Measurements from ENCODE around the gene OR8G1. TPM values are rescaled to one million over a fixed set of nuclear protein-coding genes. Genes with fewer than 3 reads are reported as not detected.
"Not testable (repeated sequence)": the region's sequence is repeated elsewhere in the genome, so short reads cannot be mapped to it uniquely, and the experiment has no call there.

OR8G1 gene
- total RNA-seq, 2 experiments from 2014 or later, result not detected

DNA sequence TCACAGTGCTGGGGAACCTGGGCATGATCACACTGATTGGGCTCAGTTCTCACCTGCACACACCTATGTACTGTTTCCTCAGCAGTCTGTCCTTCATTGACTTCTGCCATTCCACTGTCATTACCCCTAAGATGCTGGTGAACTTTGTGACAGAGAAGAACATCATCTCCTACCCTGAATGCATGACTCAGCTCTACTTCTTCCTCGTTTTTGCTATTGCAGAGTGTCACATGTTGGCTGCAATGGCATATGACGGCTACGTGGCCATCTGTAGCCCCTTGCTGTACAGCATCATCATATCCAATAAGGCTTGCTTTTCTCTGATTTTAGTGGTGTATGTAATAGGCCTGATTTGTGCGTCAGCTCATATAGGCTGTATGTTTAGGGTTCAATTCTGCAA lies 24.1 kb downstream of the OR8G1 start:
- H3K36me3 Mint-ChIP-seq; POLR2A ChIA-PET; H3K9me3 Mint-ChIP-seq; H3K4me3 Mint-ChIP-seq; H3K27ac Mint-ChIP-seq; DNase-seq; H3K4me1 Mint-ChIP-seq (ENCODE audit: low read depth); CTCF ChIA-PET; intact Hi-C loops (cut with micrococcal nuclease); H3K27me3 Mint-ChIP-seq: not testable (repeated sequence)

DNA sequence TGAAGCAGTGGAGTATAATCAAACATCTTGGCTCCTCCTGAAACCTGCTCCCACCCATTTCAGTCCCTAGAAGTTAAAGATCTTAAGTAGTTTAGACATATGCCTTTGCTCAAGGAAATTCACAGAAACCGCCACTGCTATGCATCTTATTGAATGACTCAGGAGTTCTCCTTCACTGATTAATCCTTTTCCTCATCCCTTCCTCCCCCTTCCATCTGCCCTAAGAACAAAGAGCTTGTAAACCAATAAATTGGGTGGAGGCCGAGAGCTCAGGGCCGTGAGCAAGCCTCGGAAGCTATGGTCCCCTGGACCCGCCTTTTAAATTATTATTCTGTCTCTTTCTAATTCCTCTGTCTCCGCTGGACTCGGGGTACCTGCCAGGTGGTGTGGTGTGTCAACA lies 30.0 kb downstream of the OR8G1 start:
- CTCF ChIA-PET; H3K4me1 Mint-ChIP-seq (ENCODE audit: low read depth); H3K27ac Mint-ChIP-seq; H3K36me3 Mint-ChIP-seq; DNase-seq; POLR2A ChIA-PET; intact Hi-C loops (cut with micrococcal nuclease); H3K4me3 Mint-ChIP-seq; H3K9me3 Mint-ChIP-seq; H3K27me3 Mint-ChIP-seq: not testable (repeated sequence)

DNA sequence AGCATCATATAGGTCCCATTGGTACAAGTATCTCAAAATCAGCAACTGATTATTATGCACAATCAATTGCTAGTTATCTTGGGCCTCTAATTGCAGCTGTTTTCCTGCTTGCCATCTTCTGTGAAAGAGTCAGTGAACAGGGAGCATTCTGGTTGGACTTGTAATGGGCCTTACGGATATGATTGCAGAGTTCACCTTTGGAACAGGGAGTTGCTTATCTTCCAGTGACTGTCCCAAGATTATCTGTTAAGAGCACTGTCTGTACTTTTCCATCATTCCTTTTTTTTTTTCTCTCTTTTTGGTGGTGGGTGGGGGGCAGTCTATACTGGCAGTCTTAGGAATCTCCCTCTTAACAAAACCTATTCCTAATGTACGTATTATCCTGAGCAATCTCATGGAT lies 33.1 kb downstream of the OR8G1 start:
- Mint-ChIP-seq H3K4me1 (ENCODE audit: low read depth) (no peaks in the 10 kb centered on the region), H3K9me3 (no peaks in the 10 kb centered on the region), H3K27ac (no peak overlapping the region), H3K27me3 (no peaks in the 10 kb centered on the region), H3K4me3 (no peak overlapping the region), H3K36me3 (no peaks in the 10 kb centered on the region)
- DNase-seq, result no peak
- intact Hi-C loops (cut with micrococcal nuclease), result no loop called here
- ChIA-PET POLR2A (no interaction called here), CTCF (interaction anchor here (0.9 kb wide), 1 partner anchor 44 kb away, joined by 3 read pairs; no protein-coding TSS in a partner anchor)

DNA sequence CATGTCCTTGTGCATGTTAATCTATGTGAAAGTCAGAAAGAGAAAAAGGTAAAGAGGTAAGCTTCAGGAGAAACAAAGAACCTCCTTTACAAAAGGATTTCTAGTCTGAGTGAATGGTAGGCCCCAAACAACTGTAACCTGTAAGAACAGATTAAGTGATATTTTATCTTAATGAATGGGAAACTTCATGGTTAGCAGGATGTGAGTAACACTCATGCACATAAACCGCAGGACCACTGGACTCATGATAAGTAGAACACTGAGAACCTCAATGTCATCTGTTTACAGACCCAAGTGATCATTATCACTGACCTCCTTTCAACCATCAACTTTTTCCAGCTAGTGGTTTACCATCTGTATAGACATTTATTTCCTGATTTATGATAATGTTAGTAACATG lies 35.2 kb downstream of the OR8G1 start:
- no peaks in the 10 kb centered on the region for H3K4me1 Mint-ChIP-seq (ENCODE audit: low read depth)
- ChIA-PET POLR2A (no interaction called here), CTCF (no interaction called here)
- no peaks in the 10 kb centered on the region for H3K36me3 Mint-ChIP-seq
- H3K9me3 Mint-ChIP-seq, result no peaks in the 10 kb centered on the region
- DNase-seq, result no peak
- H3K27me3 Mint-ChIP-seq, result no peaks in the 10 kb centered on the region
- intact Hi-C loops (cut with micrococcal nuclease), result loop anchor here (5.0 kb wide), 1 partner anchor 204 kb away; no protein-coding TSS in a partner anchor
- H3K27ac Mint-ChIP-seq, result no peak overlapping the region
- no peak overlapping the region for H3K4me3 Mint-ChIP-seq

DNA sequence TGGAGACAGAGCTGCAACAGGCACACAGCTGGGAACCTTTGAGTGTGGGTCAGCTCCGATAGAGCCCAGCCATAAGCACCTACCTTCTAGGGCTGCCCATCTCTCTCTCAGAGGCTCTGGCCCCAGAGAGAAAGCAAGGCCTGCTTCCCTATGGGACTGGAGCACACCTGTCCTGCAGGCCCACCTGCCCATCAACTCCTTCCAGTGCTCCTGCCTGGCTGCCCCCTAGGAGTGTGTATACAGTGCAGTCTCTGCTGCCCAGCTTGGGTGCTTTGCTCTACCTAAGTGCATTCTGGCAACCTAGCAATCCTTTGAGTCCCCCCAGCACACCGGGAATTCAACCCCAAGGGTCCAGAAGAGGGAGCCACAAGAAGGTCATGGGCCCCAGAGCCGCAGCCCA lies 36.3 kb downstream of the OR8G1 start:
- Mint-ChIP-seq H3K27ac (no peak overlapping the region), H3K27me3 (no peaks in the 10 kb centered on the region), H3K4me1 (ENCODE audit: low read depth) (no peaks in the 10 kb centered on the region), H3K9me3 (peaks cover 6% of the 10 kb centered on the region), H3K36me3 (no peaks in the 10 kb centered on the region), H3K4me3 (no peak overlapping the region)
- no peak for DNase-seq
- ChIA-PET POLR2A (no interaction called here), CTCF (no interaction called here)
- intact Hi-C loops (cut with micrococcal nuclease), result loop anchor here (5.0 kb wide), 1 partner anchor 205 kb away; no protein-coding TSS in a partner anchor

DNA sequence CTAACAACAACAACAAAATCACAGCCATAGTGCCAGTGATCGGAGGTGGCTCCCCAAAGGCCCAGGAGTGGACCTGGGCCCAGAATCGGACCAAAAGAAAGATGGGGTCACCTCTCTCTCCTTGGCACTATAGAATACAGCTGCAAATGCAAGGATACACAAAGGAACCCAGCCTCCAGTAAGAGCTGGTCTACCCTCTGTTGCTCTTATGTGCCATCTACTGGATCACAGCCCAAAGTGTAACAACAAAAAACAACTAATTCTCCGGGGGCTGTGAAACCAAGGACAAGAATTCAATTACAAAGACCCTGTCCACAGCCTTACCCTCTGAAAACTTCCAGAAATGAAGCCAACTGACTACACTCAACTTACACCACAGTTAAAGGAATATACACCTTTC lies 36.9 kb downstream of the OR8G1 start:
- Mint-ChIP-seq H3K9me3 (peaks cover 6% of the 10 kb centered on the region), H3K4me3 (no peak overlapping the region), H3K4me1 (ENCODE audit: low read depth) (no peaks in the 10 kb centered on the region), H3K27me3 (no peaks in the 10 kb centered on the region), H3K27ac (no peak overlapping the region), H3K36me3 (no peaks in the 10 kb centered on the region)
- ChIA-PET POLR2A (no interaction called here), CTCF (no interaction called here)
- intact Hi-C loops (cut with micrococcal nuclease), result loop anchor here (5.0 kb wide), 1 partner anchor 206 kb away; no protein-coding TSS in a partner anchor
- DNase-seq, result no peak

DNA sequence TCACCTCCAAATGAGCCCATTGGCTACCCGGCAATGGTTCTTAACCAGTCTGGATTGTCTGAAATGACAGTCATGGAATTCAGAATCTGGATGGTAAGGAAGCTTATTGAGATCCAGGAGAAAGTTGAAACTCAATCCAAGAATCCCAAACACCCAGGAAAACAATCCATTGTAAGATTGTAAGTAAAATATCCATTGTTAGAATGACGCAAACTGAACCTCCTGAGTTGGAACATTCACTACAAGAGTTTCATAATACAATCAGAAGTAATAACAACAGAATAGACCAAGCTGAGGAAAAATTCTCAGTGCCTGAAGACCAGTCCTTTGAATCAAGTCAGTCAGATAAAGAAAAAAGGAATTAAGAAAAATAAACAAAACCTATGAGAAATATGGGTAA lies 37.4 kb downstream of the OR8G1 start:
- H3K36me3 Mint-ChIP-seq, result no peaks in the 10 kb centered on the region
- DNase-seq, result no peak
- H3K4me3 Mint-ChIP-seq, result no peak overlapping the region
- peaks cover 8% of the 10 kb centered on the region for H3K9me3 Mint-ChIP-seq
- intact Hi-C loops (cut with micrococcal nuclease), result loop anchor here (5.0 kb wide), 1 partner anchor 206 kb away; no protein-coding TSS in a partner anchor
- no peaks in the 10 kb centered on the region for H3K4me1 Mint-ChIP-seq (ENCODE audit: low read depth)
- H3K27ac Mint-ChIP-seq, result no peak overlapping the region
- ChIA-PET POLR2A (no interaction called here), CTCF (no interaction called here)
- no peaks in the 10 kb centered on the region for H3K27me3 Mint-ChIP-seq

DNA sequence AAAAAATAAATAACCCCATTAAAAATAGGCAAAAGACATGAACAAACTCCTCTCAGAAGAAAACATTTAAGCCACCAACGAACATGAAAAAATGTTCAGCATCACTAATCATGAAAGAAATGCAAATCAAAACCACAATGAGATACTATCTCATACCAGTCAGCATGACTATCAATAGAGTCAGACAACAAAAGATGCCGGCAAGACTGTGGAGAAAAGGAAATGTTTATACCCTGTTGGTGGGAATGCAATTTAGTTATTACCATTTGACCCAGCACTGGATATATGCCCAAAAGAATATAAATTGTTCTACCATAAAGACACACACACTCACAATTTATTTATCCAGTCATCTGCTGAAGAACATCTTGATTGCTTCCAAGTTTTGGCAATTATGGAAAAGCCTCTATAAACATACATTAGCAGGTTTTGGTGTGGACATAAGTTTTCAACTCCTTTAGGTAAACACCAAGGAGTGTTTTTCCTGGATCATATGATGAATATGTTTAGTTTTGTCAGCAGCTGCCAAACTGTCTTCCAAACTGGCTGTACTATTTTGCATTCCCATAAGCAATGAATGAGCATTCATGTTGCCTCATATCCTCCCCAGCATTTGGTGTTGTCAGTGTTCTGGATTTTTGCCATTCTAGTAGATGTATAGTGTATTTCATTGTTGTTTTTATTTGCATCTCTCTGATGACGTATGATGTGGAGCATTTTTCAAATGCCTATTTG lies 44.9 kb downstream of the OR8G1 start:
- no peak overlapping the region for H3K27ac Mint-ChIP-seq
- intact Hi-C loops (cut with micrococcal nuclease), result no loop called here
- no peak overlapping the region for H3K4me3 Mint-ChIP-seq
- POLR2A ChIA-PET, result no interaction called here
- peaks cover 18% of the 10 kb centered on the region for H3K9me3 Mint-ChIP-seq
- no peak for DNase-seq
- H3K4me1 Mint-ChIP-seq (ENCODE audit: low read depth), result no peaks in the 10 kb centered on the region
- H3K36me3 Mint-ChIP-seq, result no peaks in the 10 kb centered on the region
- CTCF ChIA-PET, result no interaction called here
- peaks cover 2% of the 10 kb centered on the region for H3K27me3 Mint-ChIP-seq

DNA sequence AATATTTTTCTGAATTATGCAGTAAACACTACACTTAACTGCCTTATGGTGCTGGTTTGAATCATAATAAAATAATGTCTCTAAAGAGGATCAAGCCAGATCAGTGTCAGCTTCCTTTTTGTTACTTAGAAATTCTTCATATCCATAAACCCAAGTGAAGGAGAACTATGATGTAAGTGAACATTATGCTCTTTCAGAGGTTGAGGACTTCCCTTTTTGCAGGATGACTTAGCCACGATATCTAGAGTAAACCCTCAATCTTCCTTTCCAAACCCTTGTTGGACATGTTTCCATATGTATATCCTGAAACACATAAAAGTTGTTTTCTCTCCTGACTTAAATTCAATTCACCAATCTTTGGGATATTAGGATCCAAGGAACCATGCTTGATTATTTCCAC lies 53.8 kb downstream of the OR8G1 start:
- Mint-ChIP-seq H3K27me3 (no peaks in the 10 kb centered on the region), H3K27ac (no peak overlapping the region), H3K4me1 (ENCODE audit: low read depth) (no peaks in the 10 kb centered on the region), H3K4me3 (no peak overlapping the region), H3K36me3 (no peaks in the 10 kb centered on the region), H3K9me3 (no peaks in the 10 kb centered on the region)
- no peak for DNase-seq
- intact Hi-C loops (cut with micrococcal nuclease), result no loop called here
- ChIA-PET CTCF (no interaction called here), POLR2A (no interaction called here)

DNA sequence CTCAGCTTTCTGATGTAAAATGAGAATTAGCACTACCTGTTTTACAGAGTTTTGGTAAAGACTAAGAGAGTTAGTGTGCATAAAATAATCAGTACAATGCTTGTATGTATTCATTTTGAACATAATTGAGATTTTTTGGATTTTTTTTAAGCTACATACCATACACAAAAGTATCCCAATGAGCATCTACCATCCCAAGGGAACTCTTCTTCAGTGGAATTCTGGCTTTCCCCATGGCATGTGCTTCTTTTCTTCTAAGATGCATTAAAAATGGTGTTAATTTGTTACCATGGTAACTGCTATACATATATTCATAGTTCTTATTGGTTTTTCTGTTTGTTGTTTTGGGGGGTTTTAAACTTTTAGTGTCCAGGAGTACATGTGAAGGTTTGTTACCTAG lies 55.1 kb downstream of the OR8G1 start:
- ChIA-PET CTCF (no interaction called here), POLR2A (no interaction called here)
- H3K4me1 Mint-ChIP-seq (ENCODE audit: low read depth), result no peaks in the 10 kb centered on the region
- H3K27me3 Mint-ChIP-seq, result no peaks in the 10 kb centered on the region
- no peaks in the 10 kb centered on the region for H3K9me3 Mint-ChIP-seq
- intact Hi-C loops (cut with micrococcal nuclease), result no loop called here
- DNase-seq, result no peak
- H3K4me3 Mint-ChIP-seq, result no peak overlapping the region
- no peaks in the 10 kb centered on the region for H3K36me3 Mint-ChIP-seq
- H3K27ac Mint-ChIP-seq, result no peak overlapping the region

DNA sequence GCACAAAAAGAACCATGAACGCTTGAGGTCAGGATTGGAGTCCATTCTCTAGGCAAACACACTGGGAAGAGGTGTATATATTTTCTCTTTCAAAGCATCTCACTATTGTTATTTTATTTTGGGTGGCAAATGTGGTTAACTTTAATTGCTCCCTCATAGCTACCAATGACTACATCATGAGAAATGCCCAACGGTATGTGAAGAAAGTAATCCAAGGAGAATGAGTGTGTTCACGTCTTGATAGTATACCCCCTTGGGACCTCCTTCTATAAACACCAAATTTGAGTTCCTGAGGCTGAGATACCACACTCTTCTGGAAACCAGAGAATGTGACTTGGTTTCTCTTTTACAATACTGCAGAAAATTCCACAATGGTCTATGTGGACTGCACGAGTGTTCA lies 57.0 kb downstream of the OR8G1 start:
- no peaks in the 10 kb centered on the region for H3K27me3 Mint-ChIP-seq
- no peak for DNase-seq
- no peak overlapping the region for H3K27ac Mint-ChIP-seq
- ChIA-PET POLR2A (no interaction called here), CTCF (no interaction called here)
- no peaks in the 10 kb centered on the region for H3K4me1 Mint-ChIP-seq (ENCODE audit: low read depth)
- H3K4me3 Mint-ChIP-seq, result no peak overlapping the region
- intact Hi-C loops (cut with micrococcal nuclease), result no loop called here
- H3K36me3 Mint-ChIP-seq, result no peaks in the 10 kb centered on the region
- H3K9me3 Mint-ChIP-seq, result no peaks in the 10 kb centered on the region

DNA sequence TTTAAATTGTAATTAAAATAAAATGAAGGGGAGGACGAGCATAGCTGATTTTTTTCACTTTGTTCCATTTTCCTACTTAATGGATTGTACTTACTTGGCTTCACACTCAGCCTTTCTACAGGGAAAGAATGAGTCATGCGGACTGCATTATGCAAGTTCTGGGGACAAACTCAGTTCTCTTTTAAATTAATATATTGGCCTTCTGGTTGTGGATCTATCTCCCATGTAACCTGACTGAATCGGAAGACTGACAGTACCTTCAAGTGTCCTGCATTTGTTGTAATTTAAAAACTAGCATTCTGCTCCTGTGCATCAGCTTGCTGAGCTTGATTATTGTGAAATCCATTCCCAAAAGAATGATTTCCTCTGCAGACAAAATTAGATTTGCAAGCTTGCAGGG lies 60.7 kb downstream of the OR8G1 start:
- CTCF ChIA-PET, result no interaction called here
- no peaks in the 10 kb centered on the region for H3K9me3 Mint-ChIP-seq
- H3K4me3 Mint-ChIP-seq, result no peak overlapping the region
- DNase-seq, result no peak
- H3K27ac Mint-ChIP-seq, result no peak overlapping the region
- H3K27me3 Mint-ChIP-seq, result no peaks in the 10 kb centered on the region
- no peaks in the 10 kb centered on the region for H3K4me1 Mint-ChIP-seq (ENCODE audit: low read depth)
- POLR2A ChIA-PET, result no interaction called here
- no peaks in the 10 kb centered on the region for H3K36me3 Mint-ChIP-seq
- intact Hi-C loops (cut with micrococcal nuclease), result no loop called here

DNA sequence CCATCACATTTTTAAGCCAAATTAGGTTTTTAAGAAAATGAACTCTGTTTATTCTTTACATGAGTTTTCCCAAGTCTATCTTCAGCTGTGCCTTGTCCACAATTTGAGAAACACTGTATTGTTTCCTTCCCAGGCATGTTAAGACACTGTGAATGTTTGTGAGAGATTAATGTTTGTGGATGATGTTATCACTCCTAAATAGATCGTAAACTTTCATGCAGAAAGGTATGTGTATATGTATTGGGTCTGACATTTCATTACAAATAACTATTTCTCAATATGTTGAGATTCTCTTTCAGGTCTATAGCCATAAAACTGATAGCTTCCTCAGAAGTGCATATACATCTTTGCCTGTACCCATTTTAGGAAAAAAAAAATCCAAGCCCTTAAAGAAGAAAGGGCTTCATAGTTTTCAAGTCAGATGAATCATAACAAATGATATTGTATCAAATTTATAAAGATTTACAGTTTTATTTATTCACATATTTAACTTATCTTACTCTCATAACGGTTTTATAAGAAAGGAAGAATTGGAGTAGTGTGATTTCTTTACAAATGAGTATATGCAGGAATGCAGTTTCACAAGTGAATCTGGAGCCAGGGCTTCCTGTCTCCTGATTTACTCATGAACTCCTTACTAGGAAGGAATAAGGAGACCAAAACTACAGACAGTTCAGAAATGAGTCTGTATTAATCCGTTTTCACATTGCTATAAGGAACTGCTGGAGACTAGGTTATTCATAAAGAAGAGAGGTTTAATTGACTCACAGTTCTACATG lies 61.6 kb downstream of the OR8G1 start:
- Mint-ChIP-seq H3K4me1 (ENCODE audit: low read depth) (no peaks in the 10 kb centered on the region), H3K36me3 (no peaks in the 10 kb centered on the region), H3K27ac (no peak overlapping the region), H3K4me3 (no peak overlapping the region), H3K9me3 (no peaks in the 10 kb centered on the region), H3K27me3 (no peaks in the 10 kb centered on the region)
- ChIA-PET POLR2A (no interaction called here), CTCF (no interaction called here)
- DNase-seq, result no peak
- intact Hi-C loops (cut with micrococcal nuclease), result no loop called here

Data from activated CD4-positive, alpha-beta memory T cell treated with anti-CD3 and anti-CD28 coated beads for 36 hours (primary cell).